HG02870 (cell line): ENCODE measurements around the gene SMARCD3.

Experiments used
- ATAC-seq: cut with Tn5 transposase; IDR thresholded peaks from one replicate; pipeline ENCODE4 v1.9.1; 2021; ENCODE audit warnings: mild to moderate bottlenecking, moderate library complexity; ENCODE audit not compliant: unreplicated experiment

Gene SMARCD3

GRCh38 chr7:151189038-151189437 lies 59.5 kb downstream of the SMARCD3 start:
- no peak for ATAC-seq
